ENCODE data around the gene KRT75.

DNA sequence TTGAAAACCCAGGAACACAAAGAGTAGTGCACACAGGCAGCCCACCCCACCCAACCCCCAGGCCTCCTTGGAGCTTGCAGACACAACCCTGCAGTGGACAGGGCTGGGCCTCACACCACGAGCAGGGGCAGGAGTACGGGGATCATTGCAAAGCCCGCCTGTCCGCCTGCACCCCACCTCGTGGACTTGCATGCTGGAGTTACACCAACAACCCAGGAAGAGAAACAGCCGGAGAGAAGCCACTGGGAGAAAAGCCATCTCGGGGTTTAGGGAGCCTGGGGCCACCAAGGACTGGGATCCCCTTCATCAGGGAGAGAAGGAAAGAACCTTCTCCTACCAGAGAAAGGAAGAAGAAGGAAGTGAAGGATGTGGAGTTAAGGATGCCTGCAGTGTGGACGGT is 56.9 kb downstream of the KRT75 start:
- TF ChIP-seq POLR2A (IDR thresholded peaks at IDR 0.05; ENCODE audit: low read depth, low read length) (no peak), POLR2AphosphoS5 (IDR thresholded peaks at IDR 0.05; ENCODE audit: low read depth, low read length) (no peak)

Measured in GM12892 (cell line).